Gastrocnemius medialis (tissue), 4 donors: Measurements from ENCODE around the gene PALD1.

Source experiments
- CTCF ChIP-seq, 5 experiments: fragments of 450-650 bp in 3 of 5; fragments of 200-600 bp in 2 of 5; sonication (generic) in 2 of 5; IDR thresholded peaks in 4 of 5; conservative IDR thresholded peaks in 1 of 5; 1 replicate in 4 of 5; 2 replicates in 1 of 5; pipeline ENCODE4 v1.5.1; 2016 to 2019; ENCODE audit warnings: antibody characterized with exemption in 5 of 5, mild to moderate bottlenecking in 3 of 5, moderate library complexity in 3 of 5
- POLR2A ChIP-seq, 2 donors: fragments of 450-650 bp; IDR thresholded peaks; one replicate each; pipeline ENCODE4 v1.6.1; 2017; ENCODE audit warnings: antibody characterized with exemption in 2 of 2, mild to moderate bottlenecking in 2 of 2, moderate library complexity in 2 of 2

- no peak for TF ChIP-seq CTCF (IDR thresholded peaks at IDR 0.05 in 4 of 5, conservative IDR thresholded peaks at IDR 0.05 in 1 of 5)
- TF ChIP-seq POLR2A (IDR thresholded peaks at IDR 0.05), result no peak
These were observed 79.3 kb downstream of the PALD1 start for GRCh38 chr10:70557876-70558275.
